ENCODE measurements around the gene ANXA4. TPM values are rescaled to one million over a fixed set of nuclear protein-coding genes. Genes with fewer than 3 reads are reported as not detected.
A peak's percentile ranks its signal among the peaks of the same experiment; 100 is the strongest.
"Not testable (repeated sequence)": the region's sequence is repeated elsewhere in the genome, so short reads cannot be mapped to it uniquely, and the experiment has no call there.

ANXA4 gene
- total RNA-seq, 2 donors from 2014 or later = 62.8 to 67.8 TPM

DNA sequence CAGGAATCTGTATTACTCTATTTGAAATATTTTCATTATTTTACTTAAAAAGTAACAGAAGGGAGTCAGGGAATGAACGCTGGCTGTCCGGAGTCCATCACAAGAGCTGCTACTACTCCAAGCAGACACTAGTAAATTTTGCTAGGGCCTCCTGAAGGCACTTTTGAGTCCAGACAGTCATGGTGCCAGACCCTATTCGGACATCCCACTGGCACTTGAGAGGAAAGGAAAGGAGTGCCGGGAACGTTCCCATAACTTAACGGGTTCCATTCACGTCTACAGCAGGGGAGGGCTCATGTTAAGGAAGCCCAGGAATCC, 87.0 kb downstream of the ANXA4 start:
- ATAC-seq (ENCODE audit: insufficient number of reproducible peaks, low FRiP score, low read depth) (no peak), DNase-seq (ENCODE audit: low spot score) (no peak)
- no peaks in the 10 kb centered on the region for H3K27me3 ChIP-seq (replicated peaks; ENCODE audit: insufficient read depth)
- no peaks in the 10 kb centered on the region for H3K9me3 ChIP-seq
- H3K4me1 ChIP-seq (ENCODE audit: control insufficient read depth in 1 of 2, low read depth in 2 of 2) = peaks cover 19 to 26% of the 10 kb centered on the region in 2 donors
- peak overlapping the region; percentile 86 to 98 for H3K27ac ChIP-seq
- no peaks in the 10 kb centered on the region for H3K36me3 ChIP-seq
- H3K4me3 ChIP-seq = peak overlapping the region; percentile 78
- TF ChIP-seq CTCF (IDR thresholded peaks at IDR 0.05) = no peak

DNA sequence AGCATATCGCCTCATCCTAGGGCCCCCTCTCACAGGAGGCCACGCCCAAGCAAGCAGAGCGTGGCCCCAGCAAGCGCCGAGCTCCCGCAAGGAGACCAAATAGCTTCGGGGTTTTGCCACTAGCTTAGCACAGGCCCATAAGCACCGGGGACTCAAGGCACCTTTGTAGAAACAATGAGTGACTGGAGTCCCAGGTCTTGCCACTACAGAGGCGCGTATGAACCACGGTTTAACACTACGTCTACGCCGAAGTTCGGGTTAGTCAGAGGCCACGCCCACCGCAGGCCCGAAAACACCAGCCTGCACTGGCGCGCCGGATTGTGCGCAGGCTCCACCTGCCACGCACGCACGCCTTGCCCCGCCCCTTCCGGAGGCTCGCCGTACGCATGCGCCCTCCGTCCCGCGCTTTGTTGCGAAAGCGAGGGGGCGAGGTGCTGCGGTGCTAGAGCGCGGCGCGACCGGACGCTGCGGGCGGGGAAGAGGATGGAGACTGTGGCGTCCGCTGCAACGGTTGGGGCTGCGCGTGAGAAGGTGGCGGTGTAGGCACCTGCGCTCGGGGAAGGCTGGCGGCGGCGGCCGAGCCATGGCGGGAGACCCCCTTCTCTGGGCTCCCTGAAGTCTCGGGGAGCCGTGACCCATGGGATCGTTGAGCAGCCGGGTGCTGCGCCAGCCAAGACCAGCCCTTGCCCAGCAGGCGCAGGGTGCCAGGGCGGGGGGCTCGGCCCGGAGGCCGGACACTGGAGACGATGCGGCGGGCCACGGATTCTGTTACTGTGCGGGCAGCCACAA, 87.5 kb downstream of the ANXA4 start, which contains the start of gene GMCL1:
GMCL1 (plus strand) TSS at position 405 of the 789 bp plus-strand sequence; CDS start at position 638, 233 bp downstream.
- peak within 1 kb of the TSS; percentile 86 to 98 for H3K27ac ChIP-seq
- peaks cover 19 to 26% of the 10 kb centered on the region in 2 donors for H3K4me1 ChIP-seq (ENCODE audit: control insufficient read depth in 1 of 2, low read depth in 2 of 2)
- no peaks in the 10 kb centered on the region for H3K27me3 ChIP-seq (replicated peaks; ENCODE audit: insufficient read depth)
- peak; percentile 94 for ATAC-seq (ENCODE audit: insufficient number of reproducible peaks, low FRiP score, low read depth)
- H3K36me3 ChIP-seq = no peaks in the 10 kb centered on the region
- no peaks in the 10 kb centered on the region for H3K9me3 ChIP-seq
- DNase-seq (ENCODE audit: low spot score) = peak; percentile 90
- no peak for TF ChIP-seq CTCF (IDR thresholded peaks at IDR 0.05)
- H3K4me3 ChIP-seq = peak within 1 kb of the TSS; percentile 78

GRCh38 chr2:69830045-69830905, 88.3 kb downstream of the ANXA4 start:
- Histone ChIP-seq H3K9me3 (no peaks in the 10 kb centered on the region), H3K4me1 (ENCODE audit: control insufficient read depth in 1 of 2, low read depth in 2 of 2) (peaks cover 19 to 26% of the 10 kb centered on the region in 2 donors), H3K4me3 (peak overlapping the region; percentile 78), H3K27ac (peak overlapping the region; percentile 42 to 86), H3K36me3 (no peaks in the 10 kb centered on the region), H3K27me3 (replicated peaks; ENCODE audit: insufficient read depth) (no peaks in the 10 kb centered on the region)
- ATAC-seq (ENCODE audit: insufficient number of reproducible peaks, low FRiP score, low read depth) (no peak), DNase-seq (ENCODE audit: low spot score) (no peak)
- TF ChIP-seq CTCF (IDR thresholded peaks at IDR 0.05) = no peak

DNA sequence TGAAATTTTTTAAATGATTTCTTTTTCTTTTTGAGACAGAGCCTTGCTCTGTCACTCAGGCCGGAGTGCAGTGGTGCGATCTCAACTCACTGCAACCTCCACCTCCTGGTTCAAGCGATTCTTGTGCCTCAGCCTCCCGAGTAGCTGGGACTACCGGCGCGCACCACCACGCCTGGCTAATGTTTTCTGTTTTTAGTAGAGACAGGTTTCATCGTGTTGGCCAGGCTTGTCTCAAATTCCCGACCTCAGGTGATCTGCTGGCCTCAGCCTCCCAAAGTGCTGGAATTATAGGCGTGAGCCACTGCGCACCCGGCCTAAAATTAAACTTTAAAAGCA, 88.9 kb downstream of the ANXA4 start:
- H3K27ac ChIP-seq; ATAC-seq (ENCODE audit: insufficient number of reproducible peaks, low FRiP score, low read depth); H3K27me3 ChIP-seq (replicated peaks; ENCODE audit: insufficient read depth); H3K36me3 ChIP-seq; H3K9me3 ChIP-seq; DNase-seq (ENCODE audit: low spot score): not testable (repeated sequence)
- Histone ChIP-seq H3K4me1 (ENCODE audit: control insufficient read depth in 1 of 2, low read depth in 2 of 2) (peaks cover 19 to 26% of the 10 kb centered on the region in 2 donors), H3K4me3 (peak overlapping the region; percentile 78)

- ATAC-seq (ENCODE audit: insufficient number of reproducible peaks, low FRiP score, low read depth) = no peak
- H3K4me3 ChIP-seq = peak overlapping the region; percentile 78
- peaks cover 19 to 26% of the 10 kb centered on the region in 2 donors for H3K4me1 ChIP-seq (ENCODE audit: control insufficient read depth in 1 of 2, low read depth in 2 of 2)
- no peak overlapping the region for H3K27ac ChIP-seq
- no peaks in the 10 kb centered on the region for H3K27me3 ChIP-seq (replicated peaks; ENCODE audit: insufficient read depth)
- DNase-seq (ENCODE audit: low spot score) = no peak
- no peaks in the 10 kb centered on the region for H3K9me3 ChIP-seq
- no peaks in the 10 kb centered on the region for H3K36me3 ChIP-seq
- no peak for TF ChIP-seq CTCF (IDR thresholded peaks at IDR 0.05)
These were observed 89.5 kb downstream of the ANXA4 start for GRCh38 chr2:69831354-69831905.

Data from thoracic aorta (tissue), 2 donors.